Stimulated activated memory B cell treated with anti-CD40 and anti-IgM and Interleukin-4, amounts not matched to agents 10 μg/mL and 1 μg/mL and 100 μg/mL, for 72 hours (primary cell): Measurements from ENCODE around the gene DCUN1D1.

ENCODE experiments used
- ATAC-seq: fragments of 150-1000 bp; cut with Tn5 transposase; 2 replicates; pipeline ENCODE4 v1.10.0; 2021
- H3K27ac Mint-ChIP-seq: one replicate; pipeline ENCODE4 v1.8.0; 2022; ENCODE audit warnings: mild to moderate bottlenecking, mixed read lengths
- H3K27me3 Mint-ChIP-seq: one replicate; pipeline ENCODE4 v1.8.0; 2022; ENCODE audit warnings: mixed read lengths
- H3K36me3 Mint-ChIP-seq: one replicate; pipeline ENCODE4 v1.8.0; 2022; ENCODE audit warnings: mixed read lengths
- H3K4me1 Mint-ChIP-seq: one replicate; pipeline ENCODE4 v1.8.0; 2022; ENCODE audit warnings: mixed read lengths
- H3K4me3 Mint-ChIP-seq: one replicate; pipeline ENCODE4 v1.8.0; 2022; ENCODE audit warnings: mild to moderate bottlenecking, moderate library complexity, mixed read lengths
- H3K9me3 Mint-ChIP-seq: one replicate; pipeline ENCODE4 v1.8.0; 2022; ENCODE audit warnings: mixed read lengths

The DCUN1D1 gene

GRCh38 chr3:182959474-182960350 is 20.6 kb downstream of the DCUN1D1 start:
- Mint-ChIP-seq H3K27ac (no peak overlapping the region), H3K4me1 (peaks cover 16% of the 10 kb centered on the region)
- no peak for ATAC-seq

DNA sequence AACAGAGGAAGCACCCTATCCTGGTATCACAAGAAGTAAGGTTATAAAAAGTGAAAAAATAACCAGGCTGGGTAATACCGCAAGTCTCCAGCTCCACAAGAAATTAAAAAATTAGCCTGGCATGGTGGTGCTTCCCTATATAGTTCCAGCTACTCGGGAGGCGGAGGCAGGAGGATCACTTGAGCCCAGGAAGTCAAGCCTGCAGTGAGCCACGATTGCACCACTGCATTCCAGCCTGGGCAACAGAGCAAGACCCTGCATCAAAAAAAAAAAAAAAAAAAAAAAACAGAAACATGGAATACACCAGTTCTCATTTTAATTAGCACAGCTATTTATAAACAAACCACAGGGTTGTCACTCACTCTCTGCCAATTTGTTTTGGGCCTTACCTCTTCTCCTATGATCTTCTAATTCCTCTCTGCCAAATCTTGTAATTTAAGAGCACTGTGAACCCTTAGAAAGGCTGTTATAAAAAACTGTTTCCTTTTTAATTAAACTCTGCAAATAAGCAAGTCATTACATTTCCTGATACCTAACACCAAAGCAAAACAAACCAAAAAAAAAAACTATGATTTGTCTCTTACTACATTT is 22.6 kb downstream of the DCUN1D1 start:
- ATAC-seq, result no peak
- no peaks in the 10 kb centered on the region for H3K27me3 Mint-ChIP-seq
- H3K27ac Mint-ChIP-seq, result no peak overlapping the region
- peaks cover 59% of the 10 kb centered on the region for H3K36me3 Mint-ChIP-seq
- no peak overlapping the region for H3K4me3 Mint-ChIP-seq
- no peaks in the 10 kb centered on the region for H3K9me3 Mint-ChIP-seq
- peaks cover 16% of the 10 kb centered on the region for H3K4me1 Mint-ChIP-seq

More at GRCh38 chr3:182959474-182960350, 20.6 kb downstream of the DCUN1D1 start:
- no peaks in the 10 kb centered on the region for H3K27me3 Mint-ChIP-seq
- peaks cover 52% of the 10 kb centered on the region for H3K36me3 Mint-ChIP-seq
- H3K4me3 Mint-ChIP-seq, result no peak overlapping the region
- no peaks in the 10 kb centered on the region for H3K9me3 Mint-ChIP-seq

DNA sequence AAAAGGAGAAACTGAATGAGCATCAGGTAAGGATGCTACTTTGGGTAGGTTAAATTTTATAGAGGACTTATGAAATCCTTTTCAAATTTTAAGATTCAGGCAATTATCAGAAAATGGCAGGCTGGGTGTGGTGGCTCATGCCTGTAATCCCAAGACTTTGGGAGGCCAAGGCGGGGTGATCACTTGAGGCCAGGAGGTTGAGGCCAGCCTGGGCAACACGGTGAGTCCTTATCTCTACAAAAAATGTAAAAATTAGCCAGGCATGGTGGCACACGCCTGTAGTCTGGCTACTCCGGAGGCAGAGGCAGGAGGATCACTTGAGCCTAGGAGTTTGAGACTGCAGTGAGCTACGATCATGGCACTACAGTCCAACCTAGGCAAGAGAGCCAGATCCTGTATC is 23.1 kb downstream of the DCUN1D1 start:
- no peak for ATAC-seq
- peaks cover 16% of the 10 kb centered on the region for H3K4me1 Mint-ChIP-seq
- peaks cover 59% of the 10 kb centered on the region for H3K36me3 Mint-ChIP-seq
- H3K9me3 Mint-ChIP-seq, result no peaks in the 10 kb centered on the region
- H3K27ac Mint-ChIP-seq, result no peak overlapping the region
- no peaks in the 10 kb centered on the region for H3K27me3 Mint-ChIP-seq
- no peak overlapping the region for H3K4me3 Mint-ChIP-seq

DNA sequence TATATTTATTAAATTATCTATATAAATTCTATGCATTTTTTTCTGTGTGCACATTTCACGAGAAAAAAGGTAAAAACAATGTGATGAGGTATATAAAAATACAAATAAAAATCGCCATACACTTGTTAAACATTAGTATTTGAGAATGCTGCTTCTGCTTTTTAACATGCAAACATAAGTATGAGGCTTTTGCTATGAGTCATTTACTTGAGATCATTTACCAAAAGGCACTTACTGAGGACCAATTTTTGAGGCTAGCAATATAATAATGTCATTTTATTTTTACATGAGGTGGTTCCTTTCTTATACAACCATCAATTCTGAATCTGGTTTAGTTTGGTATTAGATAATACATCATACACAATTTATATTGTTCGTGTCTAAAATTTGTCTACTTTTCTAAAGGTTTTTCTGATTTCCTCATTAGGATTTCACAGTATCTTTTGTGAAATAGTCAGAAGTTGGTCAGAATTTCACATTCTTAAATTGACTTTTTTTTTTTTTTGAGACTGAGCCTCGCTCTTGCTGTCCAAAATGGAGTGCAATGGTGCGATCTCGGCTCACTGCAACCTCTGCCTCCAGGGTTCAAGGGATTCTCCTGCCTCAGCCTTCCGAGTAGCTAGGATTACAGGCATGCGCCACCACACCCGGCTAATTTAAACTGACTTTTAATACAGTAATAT is 25.6 kb downstream of the DCUN1D1 start:
- Mint-ChIP-seq H3K36me3 (peaks cover 60% of the 10 kb centered on the region), H3K9me3 (no peaks in the 10 kb centered on the region), H3K4me3 (no peak overlapping the region), H3K4me1 (peaks cover 6% of the 10 kb centered on the region), H3K27ac (no peak overlapping the region), H3K27me3 (no peaks in the 10 kb centered on the region)
- ATAC-seq, result peak; percentile 53

DNA sequence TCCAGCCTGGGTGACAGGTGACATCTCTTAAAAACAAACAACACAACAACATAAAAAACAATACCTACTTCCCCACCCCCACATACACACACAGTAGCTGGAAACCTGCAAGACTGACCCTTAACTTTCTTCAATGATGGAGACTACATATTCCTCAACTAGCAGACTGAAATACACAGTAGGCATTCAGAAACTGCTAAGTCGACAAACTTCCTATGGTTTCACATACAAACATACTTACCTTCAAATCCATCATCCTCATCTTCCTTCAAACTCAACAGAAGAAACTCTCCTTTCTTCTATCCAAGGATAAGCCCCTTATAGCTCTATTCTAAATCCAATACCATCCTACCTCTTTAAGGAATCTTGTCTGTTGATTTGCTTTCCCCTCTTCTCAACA is 30.6 kb downstream of the DCUN1D1 start:
- Mint-ChIP-seq H3K4me1 (no peaks in the 10 kb centered on the region), H3K4me3 (no peak overlapping the region), H3K9me3 (no peaks in the 10 kb centered on the region), H3K36me3 (peaks cover 70% of the 10 kb centered on the region), H3K27ac (no peak overlapping the region), H3K27me3 (no peaks in the 10 kb centered on the region)
- ATAC-seq, result no peak

- Mint-ChIP-seq H3K4me1 (no peaks in the 10 kb centered on the region), H3K36me3 (peaks cover 70% of the 10 kb centered on the region), H3K4me3 (no peak overlapping the region), H3K27me3 (no peaks in the 10 kb centered on the region), H3K27ac (no peak overlapping the region), H3K9me3 (no peaks in the 10 kb centered on the region)
- ATAC-seq, result no peak
These were observed 32.0 kb downstream of the DCUN1D1 start for GRCh38 chr3:182948305-182948704.

DNA sequence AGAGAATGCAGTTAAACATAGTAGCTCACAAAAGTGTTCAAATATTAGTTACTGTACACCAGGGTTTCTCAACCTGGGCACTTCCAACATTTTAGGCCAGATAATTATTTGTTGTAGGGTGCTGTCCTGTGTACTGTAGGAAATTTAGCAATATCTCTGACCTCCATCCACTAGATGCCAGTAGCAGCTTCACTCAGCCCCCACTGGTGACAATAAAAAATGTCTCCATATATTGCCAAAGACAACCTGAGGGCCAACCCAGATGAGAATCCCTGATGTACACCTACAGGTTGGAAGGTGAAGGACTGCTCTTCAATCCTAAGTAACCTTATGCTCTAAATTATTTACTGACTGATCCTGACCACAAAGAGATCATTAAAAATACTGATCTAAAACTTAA is 32.5 kb downstream of the DCUN1D1 start:
- no peak overlapping the region for H3K4me3 Mint-ChIP-seq
- H3K9me3 Mint-ChIP-seq, result no peaks in the 10 kb centered on the region
- no peaks in the 10 kb centered on the region for H3K4me1 Mint-ChIP-seq
- no peak for ATAC-seq
- H3K27me3 Mint-ChIP-seq, result no peaks in the 10 kb centered on the region
- H3K27ac Mint-ChIP-seq, result no peak overlapping the region
- peaks cover 68% of the 10 kb centered on the region for H3K36me3 Mint-ChIP-seq

GRCh38 chr3:182941719-182942118 is 38.6 kb downstream of the DCUN1D1 start:
- no peak for ATAC-seq

GRCh38 chr3:182940266-182940808 is 40.0 kb downstream of the DCUN1D1 start:
- Mint-ChIP-seq H3K4me3 (no peak overlapping the region), H3K36me3 (peaks cover 17% of the 10 kb centered on the region), H3K4me1 (peaks cover 10% of the 10 kb centered on the region), H3K27me3 (no peaks in the 10 kb centered on the region), H3K9me3 (no peaks in the 10 kb centered on the region), H3K27ac (no peak overlapping the region)
- ATAC-seq, result no peak

More at GRCh38 chr3:182941719-182942118, 38.6 kb downstream of the DCUN1D1 start:
- peaks cover 28% of the 10 kb centered on the region for H3K36me3 Mint-ChIP-seq
- no peak overlapping the region for H3K4me3 Mint-ChIP-seq
- H3K27ac Mint-ChIP-seq, result no peak overlapping the region
- H3K9me3 Mint-ChIP-seq, result no peaks in the 10 kb centered on the region
- no peaks in the 10 kb centered on the region for H3K27me3 Mint-ChIP-seq
- H3K4me1 Mint-ChIP-seq, result peaks cover 10% of the 10 kb centered on the region

GRCh38 chr3:182937293-182938051 is 42.9 kb downstream of the DCUN1D1 start:
- no peak for ATAC-seq
- no peak overlapping the region for H3K4me3 Mint-ChIP-seq
- peaks cover 6% of the 10 kb centered on the region for H3K36me3 Mint-ChIP-seq

DNA sequence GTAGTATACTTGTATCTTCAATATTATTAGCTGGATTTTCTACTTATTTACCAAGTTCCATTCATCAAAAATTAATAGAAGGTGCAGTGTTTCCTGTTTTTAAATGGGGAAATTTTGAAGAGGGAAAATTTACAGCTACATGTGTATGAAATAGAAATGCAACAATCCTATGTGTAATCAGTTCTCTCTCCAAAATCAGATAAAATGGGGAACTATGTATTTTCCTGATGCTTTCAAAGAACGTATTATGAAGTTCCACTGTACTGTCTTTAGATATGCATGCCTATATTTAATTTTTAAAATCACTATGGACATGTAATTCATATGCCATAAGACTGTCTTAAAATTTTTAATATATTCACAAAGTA is 43.4 kb downstream of the DCUN1D1 start:
- no peak overlapping the region for H3K27ac Mint-ChIP-seq
- H3K4me3 Mint-ChIP-seq, result no peak overlapping the region
- no peak for ATAC-seq
- peaks cover 4% of the 10 kb centered on the region for H3K9me3 Mint-ChIP-seq
- H3K4me1 Mint-ChIP-seq, result peaks cover 10% of the 10 kb centered on the region
- H3K27me3 Mint-ChIP-seq, result no peaks in the 10 kb centered on the region
- peaks cover 11% of the 10 kb centered on the region for H3K36me3 Mint-ChIP-seq

More at GRCh38 chr3:182937293-182938051, 42.9 kb downstream of the DCUN1D1 start:
- Mint-ChIP-seq H3K27ac (no peak overlapping the region), H3K27me3 (no peaks in the 10 kb centered on the region), H3K9me3 (no peaks in the 10 kb centered on the region), H3K4me1 (peaks cover 10% of the 10 kb centered on the region)

- H3K4me3 Mint-ChIP-seq, result no peak overlapping the region
- peaks cover 4% of the 10 kb centered on the region for H3K9me3 Mint-ChIP-seq
- H3K4me1 Mint-ChIP-seq, result peaks cover 10% of the 10 kb centered on the region
- no peak overlapping the region for H3K27ac Mint-ChIP-seq
- no peaks in the 10 kb centered on the region for H3K27me3 Mint-ChIP-seq
- H3K36me3 Mint-ChIP-seq, result peaks cover 15% of the 10 kb centered on the region
- no peak for ATAC-seq
These were observed 44.0 kb downstream of the DCUN1D1 start for GRCh38 chr3:182936239-182936917.

- Mint-ChIP-seq H3K4me3 (no peak overlapping the region), H3K36me3 (peaks cover 20% of the 10 kb centered on the region), H3K9me3 (peaks cover 6% of the 10 kb centered on the region), H3K27me3 (no peaks in the 10 kb centered on the region), H3K4me1 (peaks cover 10% of the 10 kb centered on the region), H3K27ac (no peak overlapping the region)
- no peak for ATAC-seq
These were observed 44.5 kb downstream of the DCUN1D1 start for GRCh38 chr3:182935803-182936202.

GRCh38 chr3:182925944-182926337 is 54.4 kb downstream of the DCUN1D1 start:
- Mint-ChIP-seq H3K9me3 (peaks cover 8% of the 10 kb centered on the region), H3K36me3 (peaks cover 36% of the 10 kb centered on the region), H3K27ac (no peak overlapping the region), H3K27me3 (no peaks in the 10 kb centered on the region), H3K4me1 (peaks cover 15% of the 10 kb centered on the region), H3K4me3 (no peak overlapping the region)
- no peak for ATAC-seq
